Measurements from ENCODE around the gene KAT7. TPM values are rescaled to one million over a fixed set of nuclear protein-coding genes. Genes with fewer than 3 reads are reported as not detected.
"Not testable (repeated sequence)": the region's sequence is repeated elsewhere in the genome, so short reads cannot be mapped to it uniquely, and the experiment has no call there.

KAT7 gene
- polyA plus RNA-seq (ENCODE audit: insufficient read length) = 33.6 TPM

- peak; percentile 100 for DNase-seq
Observed at GRCh38 chr17:49788478-49789242, at the start of gene KAT7. TSS of gene KAT7 (plus strand) at chr17:49788681. CDS start at chr17:49788835, 154 bp downstream.

- DNase-seq = no peak
Observed at GRCh38 chr17:49739641-49740271, 48.7 kb upstream of the KAT7 start.

GRCh38 chr17:49741009-49741691, 47.3 kb upstream of the KAT7 start:
- no peak for DNase-seq

- no peak for DNase-seq
Observed at GRCh38 chr17:49741692-49742076, 46.8 kb upstream of the KAT7 start.

GRCh38 chr17:49742166-49742638, 46.3 kb upstream of the KAT7 start:
- no peak for DNase-seq

- no peak for DNase-seq
Observed at GRCh38 chr17:49745175-49746139, 43.0 kb upstream of the KAT7 start.

- no peak for DNase-seq
Observed at GRCh38 chr17:49746791-49747490, 41.5 kb upstream of the KAT7 start.

- no peak for DNase-seq
Observed at GRCh38 chr17:49747632-49748031, 40.8 kb upstream of the KAT7 start.

- no peak for DNase-seq
Observed at GRCh38 chr17:49748223-49748622, 40.3 kb upstream of the KAT7 start.

- DNase-seq = no peak
Observed at GRCh38 chr17:49748791-49749190, 39.7 kb upstream of the KAT7 start.

GRCh38 chr17:49749730-49750129, 38.8 kb upstream of the KAT7 start:
- DNase-seq = no peak

GRCh38 chr17:49752508-49752907, 36.0 kb upstream of the KAT7 start:
- DNase-seq = no peak

- no peak for DNase-seq
Observed at GRCh38 chr17:49753959-49754391, 34.5 kb upstream of the KAT7 start.

GRCh38 chr17:49755663-49756283, 32.7 kb upstream of the KAT7 start:
- no peak for DNase-seq

GRCh38 chr17:49756323-49757150, 31.9 kb upstream of the KAT7 start:
- no peak for DNase-seq

GRCh38 chr17:49757151-49757777, 31.2 kb upstream of the KAT7 start:
- DNase-seq = no peak

GRCh38 chr17:49758464-49759010, 29.9 kb upstream of the KAT7 start:
- DNase-seq = not testable (repeated sequence)

GRCh38 chr17:49759203-49759602, 29.3 kb upstream of the KAT7 start:
- DNase-seq = no peak

- no peak for DNase-seq
Observed at GRCh38 chr17:49760296-49760695, 28.2 kb upstream of the KAT7 start.

Measured in hindlimb muscle (tissue), 1 donor.